Measurements from ENCODE around the gene RECK. TPM values are rescaled to one million over a fixed set of nuclear protein-coding genes. Genes with fewer than 3 reads are reported as not detected.

RECK gene
- total and polyA plus RNA-seq, 4 donors, result 6.0 to 34.1 (median 24.4) TPM

DNA sequence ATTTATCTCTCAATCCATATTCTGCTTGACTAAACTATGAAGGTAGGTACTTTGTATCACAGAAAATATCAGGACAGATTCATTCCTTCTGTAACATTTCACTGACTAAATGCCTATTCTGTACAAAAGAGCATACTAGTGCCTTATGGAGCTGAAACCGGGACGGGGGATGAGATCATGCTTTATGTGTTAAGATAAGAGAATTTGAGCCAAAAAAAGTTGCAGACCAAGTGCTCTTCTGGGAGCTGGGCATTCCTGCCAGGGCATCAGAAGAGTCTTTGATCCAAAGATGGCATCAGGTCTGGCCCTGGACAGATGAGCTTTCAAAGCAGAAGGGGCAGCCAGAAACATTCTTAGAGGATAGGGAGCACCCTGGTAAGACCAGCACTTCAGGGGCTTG lies 72.4 kb downstream of the RECK start:
- no peaks in the 10 kb centered on the region for H3K27me3 ChIP-seq (ENCODE audit: control insufficient read depth in 1 of 2, insufficient read depth in 2 of 2, low read length in 1 of 2)
- H3K27ac ChIP-seq (ENCODE audit: low read depth in 1 of 2, low read length in 2 of 2), result no peak overlapping the region
- no peak for DNase-seq
- no peaks in the 10 kb centered on the region for H3K4me1 ChIP-seq (ENCODE audit: control insufficient read depth in 1 of 2, insufficient read depth in 2 of 2, low read length in 2 of 2)
- no peak for ATAC-seq (ENCODE audit: low FRiP score)
- 2 to 14% methylated on average over 2 of the region's 2 CpGs for WGBS, 2 donors
- H3K36me3 ChIP-seq (ENCODE audit: control insufficient read depth in 1 of 2, insufficient read depth in 2 of 2, low read length in 1 of 2), result peaks cover 0 to 9% of the 10 kb centered on the region in 2 donors
- intact Hi-C loops (cut with DNase I), result loop anchor here in 1 of 2 donors (10.0 kb wide), 1 partner anchor 216 kb away; no protein-coding TSS in a partner anchor
- H3K4me3 ChIP-seq (ENCODE audit: low read length in 2 of 2), result no peak overlapping the region
- H3K9me3 ChIP-seq (ENCODE audit: control insufficient read depth, low read length), result no peaks in the 10 kb centered on the region

DNA sequence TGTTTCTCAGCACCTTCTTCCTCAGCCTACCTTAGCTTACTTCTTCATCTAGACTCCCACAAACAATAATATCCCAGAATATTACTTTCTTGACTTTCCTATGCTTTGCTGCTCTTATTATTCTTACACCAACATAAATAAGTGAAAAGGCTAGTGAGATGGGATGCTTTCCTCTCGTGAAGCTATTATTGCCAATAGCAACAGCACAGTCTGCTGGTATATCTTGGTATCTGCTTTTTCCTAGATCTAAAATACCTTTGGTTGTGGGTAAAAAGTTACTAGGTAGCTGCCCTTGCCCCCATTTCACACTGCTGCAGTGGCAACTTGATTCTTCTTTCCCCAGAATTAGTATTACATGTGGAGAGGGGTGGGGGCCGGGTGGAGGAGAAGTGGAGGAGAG lies 73.7 kb downstream of the RECK start:
- Histone ChIP-seq H3K4me3 (ENCODE audit: low read length in 2 of 2) (no peak overlapping the region), H3K27ac (ENCODE audit: low read depth in 1 of 2, low read length in 2 of 2) (no peak overlapping the region), H3K27me3 (ENCODE audit: control insufficient read depth in 1 of 2, insufficient read depth in 2 of 2, low read length in 1 of 2) (no peaks in the 10 kb centered on the region), H3K9me3 (ENCODE audit: control insufficient read depth, low read length) (no peaks in the 10 kb centered on the region), H3K36me3 (ENCODE audit: control insufficient read depth in 1 of 2, insufficient read depth in 2 of 2, low read length in 1 of 2) (peaks cover 0 to 9% of the 10 kb centered on the region in 2 donors), H3K4me1 (ENCODE audit: control insufficient read depth in 1 of 2, insufficient read depth in 2 of 2, low read length in 2 of 2) (no peaks in the 10 kb centered on the region)
- intact Hi-C loops (cut with DNase I), result no loop called here
- ATAC-seq (ENCODE audit: low FRiP score) (no peak), DNase-seq (no peak)
- 82 to 87% methylated on average over 2 of the region's 2 CpGs for WGBS, 2 donors

DNA sequence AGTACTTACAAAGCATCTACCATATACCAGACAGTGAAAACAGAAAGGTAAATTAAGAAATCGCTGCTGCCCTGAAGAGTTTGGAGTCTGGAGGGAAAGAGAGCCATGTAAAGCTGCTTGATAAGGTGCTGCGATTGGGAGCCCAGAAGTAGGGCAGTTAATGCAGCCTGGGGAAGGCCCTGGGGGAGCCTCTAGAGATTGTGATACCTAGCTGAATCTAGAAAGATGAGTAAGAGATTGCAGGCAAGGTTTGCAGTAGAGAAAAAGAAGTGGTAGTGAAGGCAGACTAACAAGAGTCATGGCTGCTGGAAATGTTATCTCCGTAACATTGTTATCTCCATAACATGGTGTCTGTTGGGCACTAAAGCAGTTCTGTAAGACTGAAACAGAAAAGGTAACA lies 75.8 kb downstream of the RECK start:
- ATAC-seq (ENCODE audit: low FRiP score), result no peak
- no peak overlapping the region for H3K27ac ChIP-seq (ENCODE audit: low read depth in 1 of 2, low read length in 2 of 2)
- intact Hi-C loops (cut with DNase I), result no loop called here
- 90 to 96% methylated on average over 3 of the region's 3 CpGs for WGBS, 2 donors
- H3K4me3 ChIP-seq (ENCODE audit: low read length in 2 of 2), result no peak overlapping the region
- H3K4me1 ChIP-seq (ENCODE audit: control insufficient read depth in 1 of 2, insufficient read depth in 2 of 2, low read length in 2 of 2), result no peaks in the 10 kb centered on the region
- H3K27me3 ChIP-seq (ENCODE audit: control insufficient read depth in 1 of 2, insufficient read depth in 2 of 2, low read length in 1 of 2), result no peaks in the 10 kb centered on the region
- DNase-seq, result no peak
- H3K36me3 ChIP-seq (ENCODE audit: control insufficient read depth in 1 of 2, insufficient read depth in 2 of 2, low read length in 1 of 2), result peaks cover 3 to 9% of the 10 kb centered on the region in 2 donors
- no peaks in the 10 kb centered on the region for H3K9me3 ChIP-seq (ENCODE audit: control insufficient read depth, low read length)

DNA sequence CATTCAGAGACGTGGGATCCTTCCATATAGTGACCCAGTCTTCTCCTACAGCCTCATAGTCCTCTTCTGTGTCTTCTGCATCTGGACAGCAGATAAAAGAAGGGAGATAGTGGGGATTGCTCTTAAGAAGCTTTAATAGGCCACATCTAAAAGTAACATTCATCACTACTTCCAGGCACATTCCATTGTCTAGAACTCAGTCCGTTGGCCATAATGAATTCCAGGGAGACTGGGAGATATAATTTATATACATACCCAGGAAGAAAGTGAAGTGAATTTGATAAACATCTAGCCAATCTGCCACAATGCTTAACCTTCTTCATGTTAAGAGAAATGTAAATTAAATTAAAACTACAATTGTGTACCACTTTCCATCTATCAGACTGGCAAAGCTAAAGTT lies 77.3 kb downstream of the RECK start:
- WGBS, 2 donors, result 68 to 69% methylated on average over 2 of the region's 2 CpGs
- ATAC-seq (ENCODE audit: low FRiP score) (no peak), DNase-seq (no peak)
- no peak overlapping the region for H3K4me3 ChIP-seq (ENCODE audit: low read length in 2 of 2)
- no peaks in the 10 kb centered on the region for H3K9me3 ChIP-seq (ENCODE audit: control insufficient read depth, low read length)
- H3K4me1 ChIP-seq (ENCODE audit: control insufficient read depth in 1 of 2, insufficient read depth in 2 of 2, low read length in 2 of 2), result no peaks in the 10 kb centered on the region
- H3K27ac ChIP-seq (ENCODE audit: low read depth in 1 of 2, low read length in 2 of 2), result no peak overlapping the region
- H3K27me3 ChIP-seq (ENCODE audit: control insufficient read depth in 1 of 2, insufficient read depth in 2 of 2, low read length in 1 of 2), result no peaks in the 10 kb centered on the region
- H3K36me3 ChIP-seq (ENCODE audit: control insufficient read depth in 1 of 2, insufficient read depth in 2 of 2, low read length in 1 of 2), result peaks cover 3 to 9% of the 10 kb centered on the region in 2 donors
- intact Hi-C loops (cut with DNase I), result no loop called here

DNA sequence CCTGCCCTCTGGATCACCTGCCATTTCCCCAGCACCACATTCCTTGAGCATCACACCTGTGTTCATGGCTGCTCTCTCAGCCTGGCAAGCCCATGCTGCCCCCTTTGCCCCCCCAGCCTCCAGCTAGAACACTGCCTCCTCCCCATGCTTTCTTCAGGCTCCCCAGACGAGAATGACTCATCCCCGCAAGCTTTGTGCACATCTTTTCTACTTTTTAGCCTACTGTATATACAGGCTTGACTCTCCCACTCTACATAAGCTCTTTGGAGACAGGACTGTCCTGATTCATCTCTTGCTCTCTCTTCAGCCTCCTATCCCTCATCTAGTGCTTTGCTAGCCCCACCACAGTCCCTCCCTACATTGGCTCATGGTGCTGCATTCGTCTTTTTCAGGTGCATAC lies 79.9 kb downstream of the RECK start:
- intact Hi-C loops (cut with DNase I), result no loop called here
- H3K27me3 ChIP-seq (ENCODE audit: control insufficient read depth in 1 of 2, insufficient read depth in 2 of 2, low read length in 1 of 2), result no peaks in the 10 kb centered on the region
- no peak overlapping the region for H3K4me3 ChIP-seq (ENCODE audit: low read length in 2 of 2)
- no peak overlapping the region for H3K27ac ChIP-seq (ENCODE audit: low read depth in 1 of 2, low read length in 2 of 2)
- ATAC-seq (ENCODE audit: low FRiP score) (no peak), DNase-seq (no peak)
- no peaks in the 10 kb centered on the region for H3K9me3 ChIP-seq (ENCODE audit: control insufficient read depth, low read length)
- H3K36me3 ChIP-seq (ENCODE audit: control insufficient read depth in 1 of 2, insufficient read depth in 2 of 2, low read length in 1 of 2), result peaks cover 3 to 4% of the 10 kb centered on the region in 2 donors
- no peaks in the 10 kb centered on the region for H3K4me1 ChIP-seq (ENCODE audit: control insufficient read depth in 1 of 2, insufficient read depth in 2 of 2, low read length in 2 of 2)
- WGBS, 2 donors, result 90% methylated on average over 3 of the region's 3 CpGs

DNA sequence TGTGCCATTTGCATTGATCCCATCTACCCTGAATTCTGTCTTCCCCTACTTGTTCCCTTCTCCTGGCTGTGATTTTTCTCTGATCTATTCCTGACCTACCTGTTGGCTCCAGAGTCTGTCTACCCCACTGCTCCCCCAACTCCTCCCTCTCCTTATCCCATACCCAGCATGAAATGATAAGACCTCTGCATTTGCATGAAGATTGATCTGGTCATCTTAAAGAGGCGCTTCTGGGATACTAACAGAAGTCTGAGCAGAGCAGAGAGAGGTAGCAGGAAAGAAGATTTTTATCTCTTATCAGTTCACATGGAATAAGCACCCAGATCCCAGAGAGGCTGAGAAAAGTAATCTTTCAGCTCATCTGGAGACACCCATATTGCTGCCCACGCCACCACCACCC lies 81.5 kb downstream of the RECK start:
- Histone ChIP-seq H3K9me3 (ENCODE audit: control insufficient read depth, low read length) (no peaks in the 10 kb centered on the region), H3K4me3 (ENCODE audit: low read length in 2 of 2) (no peak overlapping the region), H3K27ac (ENCODE audit: low read depth in 1 of 2, low read length in 2 of 2) (no peak overlapping the region), H3K36me3 (ENCODE audit: control insufficient read depth in 1 of 2, insufficient read depth in 2 of 2, low read length in 1 of 2) (peaks cover 0 to 8% of the 10 kb centered on the region in 2 donors), H3K27me3 (ENCODE audit: control insufficient read depth in 1 of 2, insufficient read depth in 2 of 2, low read length in 1 of 2) (no peaks in the 10 kb centered on the region), H3K4me1 (ENCODE audit: control insufficient read depth in 1 of 2, insufficient read depth in 2 of 2, low read length in 2 of 2) (no peaks in the 10 kb centered on the region)
- ATAC-seq (ENCODE audit: low FRiP score) (no peak), DNase-seq (no peak)
- 99 to 100% methylated on average over 2 of the region's 2 CpGs for WGBS, 2 donors
- intact Hi-C loops (cut with DNase I), result no loop called here

DNA sequence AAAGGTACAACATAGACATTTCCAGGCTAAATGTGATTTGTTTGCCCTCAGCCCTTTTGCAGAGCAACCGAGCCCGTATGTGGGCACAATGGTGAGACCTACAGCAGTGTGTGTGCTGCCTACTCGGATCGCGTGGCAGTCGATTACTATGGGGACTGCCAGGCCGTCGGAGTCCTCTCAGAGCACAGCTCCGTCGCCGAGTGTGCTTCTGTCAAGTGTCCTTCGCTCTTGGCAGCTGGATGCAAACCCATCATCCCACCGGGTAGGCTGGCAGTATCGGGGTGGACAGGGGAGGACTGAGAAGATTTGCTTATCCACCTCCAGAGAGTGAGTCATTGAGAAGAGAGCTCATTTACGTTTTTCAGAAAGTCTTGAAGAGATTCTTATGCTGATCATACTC lies 82.0 kb downstream of the RECK start:
- no peak for ATAC-seq (ENCODE audit: low FRiP score)
- Histone ChIP-seq H3K4me3 (ENCODE audit: low read length in 2 of 2) (no peak overlapping the region), H3K4me1 (ENCODE audit: control insufficient read depth in 1 of 2, insufficient read depth in 2 of 2, low read length in 2 of 2) (no peaks in the 10 kb centered on the region), H3K36me3 (ENCODE audit: control insufficient read depth in 1 of 2, insufficient read depth in 2 of 2, low read length in 1 of 2) (peaks cover 0 to 8% of the 10 kb centered on the region in 2 donors), H3K27ac (ENCODE audit: low read depth in 1 of 2, low read length in 2 of 2) (no peak overlapping the region), H3K9me3 (ENCODE audit: control insufficient read depth, low read length) (no peaks in the 10 kb centered on the region), H3K27me3 (ENCODE audit: control insufficient read depth in 1 of 2, insufficient read depth in 2 of 2, low read length in 1 of 2) (no peaks in the 10 kb centered on the region)
- WGBS, 2 donors, result 86 to 87% methylated on average over 15 of the region's 15 CpGs
- DNase-seq, result no peak
- intact Hi-C loops (cut with DNase I), result no loop called here

DNA sequence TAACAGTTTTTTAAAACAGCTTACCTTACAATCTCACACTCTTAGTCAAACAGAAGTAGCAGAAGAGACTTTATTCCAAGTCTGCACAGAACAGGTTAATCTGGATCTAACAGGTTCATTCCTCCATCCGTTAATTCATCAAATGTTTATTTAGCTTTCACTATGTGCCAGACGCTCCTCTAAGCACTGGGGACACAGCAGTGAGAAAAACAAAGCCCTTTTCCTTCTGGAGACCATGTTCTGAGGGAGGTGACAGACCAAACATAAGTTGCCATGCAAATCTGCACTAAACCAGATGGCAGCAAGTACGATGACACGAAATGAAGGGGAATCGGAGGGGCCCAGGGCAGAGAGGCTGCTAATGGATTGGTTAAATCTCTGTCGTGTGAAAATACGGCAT lies 82.8 kb downstream of the RECK start:
- H3K27ac ChIP-seq (ENCODE audit: low read depth in 1 of 2, low read length in 2 of 2), result no peak overlapping the region
- no peak overlapping the region for H3K4me3 ChIP-seq (ENCODE audit: low read length in 2 of 2)
- H3K9me3 ChIP-seq (ENCODE audit: control insufficient read depth, low read length), result no peaks in the 10 kb centered on the region
- peaks cover 0 to 8% of the 10 kb centered on the region in 2 donors for H3K36me3 ChIP-seq (ENCODE audit: control insufficient read depth in 1 of 2, insufficient read depth in 2 of 2, low read length in 1 of 2)
- intact Hi-C loops (cut with DNase I), result no loop called here
- 82 to 83% methylated on average over 7 of the region's 7 CpGs for WGBS, 2 donors
- DNase-seq, result no peak
- ATAC-seq (ENCODE audit: low FRiP score), result no peak
- no peaks in the 10 kb centered on the region for H3K27me3 ChIP-seq (ENCODE audit: control insufficient read depth in 1 of 2, insufficient read depth in 2 of 2, low read length in 1 of 2)
- no peaks in the 10 kb centered on the region for H3K4me1 ChIP-seq (ENCODE audit: control insufficient read depth in 1 of 2, insufficient read depth in 2 of 2, low read length in 2 of 2)

DNA sequence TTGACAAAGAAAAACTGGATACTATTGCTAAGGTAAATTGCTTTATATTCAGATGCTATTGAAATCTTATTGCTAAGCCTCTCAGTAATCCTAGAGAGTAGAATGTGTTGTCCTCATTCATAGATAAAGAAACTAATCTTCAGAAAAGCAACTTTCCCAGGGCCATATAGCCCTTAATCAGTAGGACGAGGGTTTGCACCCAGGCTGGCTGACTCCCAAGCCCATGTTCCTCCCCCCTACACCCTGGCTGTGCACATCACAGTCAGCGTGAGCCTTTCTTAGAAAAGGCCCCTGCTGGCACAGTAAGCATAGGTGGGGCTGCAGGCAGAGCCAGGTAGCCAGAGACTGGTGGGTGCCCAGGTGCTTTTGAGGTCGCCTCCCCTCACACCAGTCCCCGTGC lies 84.0 kb downstream of the RECK start:
- no peaks in the 10 kb centered on the region for H3K27me3 ChIP-seq (ENCODE audit: control insufficient read depth in 1 of 2, insufficient read depth in 2 of 2, low read length in 1 of 2)
- no peak overlapping the region for H3K27ac ChIP-seq (ENCODE audit: low read depth in 1 of 2, low read length in 2 of 2)
- intact Hi-C loops (cut with DNase I), result no loop called here
- no peak overlapping the region for H3K4me3 ChIP-seq (ENCODE audit: low read length in 2 of 2)
- ATAC-seq (ENCODE audit: low FRiP score) (no peak), DNase-seq (no peak)
- peaks cover 0 to 8% of the 10 kb centered on the region in 2 donors for H3K36me3 ChIP-seq (ENCODE audit: control insufficient read depth in 1 of 2, insufficient read depth in 2 of 2, low read length in 1 of 2)
- H3K4me1 ChIP-seq (ENCODE audit: control insufficient read depth in 1 of 2, insufficient read depth in 2 of 2, low read length in 2 of 2), result no peaks in the 10 kb centered on the region
- WGBS, 2 donors, result 87 to 88% methylated on average over 4 of the region's 4 CpGs
- H3K9me3 ChIP-seq (ENCODE audit: control insufficient read depth, low read length), result no peaks in the 10 kb centered on the region

Data from aorta (tissue), 5 donors.